Parathyroid adenoma (tissue), 2 donors: ENCODE data around the gene CPEB3.
A peak's percentile ranks its signal among the peaks of the same experiment; 100 is the strongest.

ENCODE experiments used
- H2AFZ ChIP-seq: fragments of 300-600 bp; sonication (generic); one replicate; pipeline ENCODE4 v1.7.0; 2017; ENCODE audit warnings: antibody characterized with exemption, mild to moderate bottlenecking
- H3K27ac ChIP-seq: fragments of 300-600 bp; sonication (generic); one replicate; pipeline ENCODE4 v1.7.0; 2017
- H3K27me3 ChIP-seq: fragments of 300-600 bp; sonication (generic); one replicate; pipeline ENCODE4 v1.7.0; 2017; ENCODE audit warnings: low read length; ENCODE audit not compliant: control insufficient read depth, insufficient read depth
- H3K36me3 ChIP-seq: fragments of 300-600 bp; sonication (generic); one replicate; pipeline ENCODE4 v1.7.0; 2017; ENCODE audit warnings: low read length; ENCODE audit not compliant: control insufficient read depth, insufficient read depth
- H3K4me1 ChIP-seq: fragments of 300-600 bp; sonication (generic); one replicate; pipeline ENCODE4 v1.7.0; 2017; ENCODE audit warnings: control low read depth
- H3K4me2 ChIP-seq: fragments of 300-600 bp; sonication (generic); one replicate; pipeline ENCODE4 v1.7.0; 2017; ENCODE audit warnings: low read length
- H3K4me3 ChIP-seq: fragments of 300-600 bp; sonication (generic); one replicate; pipeline ENCODE4 v1.7.0; 2017; ENCODE audit warnings: low read depth, low read length
- H3K79me2 ChIP-seq: fragments of 300-600 bp; sonication (generic); one replicate; pipeline ENCODE4 v1.7.0; 2017; ENCODE audit warnings: control low read depth
- H3K9ac ChIP-seq: fragments of 300-600 bp; sonication (generic); one replicate; pipeline ENCODE4 v1.7.0; 2017; ENCODE audit warnings: mild to moderate bottlenecking
- H3K9me3 ChIP-seq: fragments of 300-600 bp; sonication (generic); one replicate; pipeline ENCODE4 v1.7.0; 2017; ENCODE audit warnings: low read length; ENCODE audit not compliant: control insufficient read depth
- CTCF ChIP-seq: fragments of 300-600 bp; sonication (generic); IDR thresholded peaks from one replicate; pipeline ENCODE4 v1.7.0; 2017; ENCODE audit warnings: antibody characterized with exemption, mild to moderate bottlenecking
- donor health status: primary hyperparathyroidism.

CPEB3 gene

GRCh38 chr10:92239151-92239599, 51.7 kb downstream of the CPEB3 start:
- no peak for TF ChIP-seq CTCF
- Histone ChIP-seq H3K4me3 (peak overlapping the region; percentile 81), H3K27ac (peak overlapping the region; percentile 61), H3K79me2 (peaks cover 14% of the 10 kb centered on the region), H3K4me2 (peak overlapping the region; percentile 95), H3K4me1 (peaks cover 6% of the 10 kb centered on the region), H3K36me3 (no peaks in the 10 kb centered on the region), H3K9ac (no peak overlapping the region), H3K9me3 (no peaks in the 10 kb centered on the region), H2AFZ (peak overlapping the region; percentile 83), H3K27me3 (no peaks in the 10 kb centered on the region)

- TF ChIP-seq CTCF, result no peak
- peak overlapping the region; percentile 83 for H2AFZ ChIP-seq
- peak overlapping the region; percentile 81 for H3K4me3 ChIP-seq
- H3K27me3 ChIP-seq, result no peaks in the 10 kb centered on the region
- H3K4me1 ChIP-seq, result peaks cover 6% of the 10 kb centered on the region
- H3K36me3 ChIP-seq, result no peaks in the 10 kb centered on the region
- peak overlapping the region; percentile 61 for H3K27ac ChIP-seq
- H3K9me3 ChIP-seq, result no peaks in the 10 kb centered on the region
- peaks cover 14% of the 10 kb centered on the region for H3K79me2 ChIP-seq
- H3K4me2 ChIP-seq, result peak overlapping the region; percentile 95
- no peak overlapping the region for H3K9ac ChIP-seq
Observed at GRCh38 chr10:92238586-92239098, 52.2 kb downstream of the CPEB3 start.

GRCh38 chr10:92238054-92238585, 52.8 kb downstream of the CPEB3 start:
- no peak for TF ChIP-seq CTCF
- H2AFZ ChIP-seq, result no peak overlapping the region
- H3K4me1 ChIP-seq, result peaks cover 6% of the 10 kb centered on the region
- no peaks in the 10 kb centered on the region for H3K36me3 ChIP-seq
- H3K9ac ChIP-seq, result no peak overlapping the region
- H3K27me3 ChIP-seq, result no peaks in the 10 kb centered on the region
- H3K4me3 ChIP-seq, result peak overlapping the region; percentile 81
- H3K79me2 ChIP-seq, result peaks cover 14% of the 10 kb centered on the region
- H3K27ac ChIP-seq, result peak overlapping the region; percentile 61
- H3K4me2 ChIP-seq, result peak overlapping the region; percentile 95
- H3K9me3 ChIP-seq, result no peaks in the 10 kb centered on the region

GRCh38 chr10:92231196-92231595, 59.7 kb downstream of the CPEB3 start:
- Histone ChIP-seq H3K9me3 (no peaks in the 10 kb centered on the region), H3K4me2 (no peak overlapping the region), H3K27ac (no peak overlapping the region), H3K4me1 (no peaks in the 10 kb centered on the region), H2AFZ (no peak overlapping the region), H3K27me3 (no peaks in the 10 kb centered on the region), H3K79me2 (peaks cover 18% of the 10 kb centered on the region), H3K9ac (no peak overlapping the region), H3K4me3 (no peak overlapping the region), H3K36me3 (no peaks in the 10 kb centered on the region)
- TF ChIP-seq CTCF, result no peak
